NK-92 treated with Interleukin-12 subunit alpha and Interleukin-12 subunit beta, amount 100 ng/mL, for 24 hours (cell line): ENCODE data around the gene SNX9.
"Not testable (repeated sequence)": the region's sequence is repeated elsewhere in the genome, so short reads cannot be mapped to it uniquely, and the experiment has no call there.

Source experiments
- DNase-seq: peaks from one replicate; lab custom pipeline; 2025; lab: John Stamatoyannopoulos, UW

SNX9 gene

DNA sequence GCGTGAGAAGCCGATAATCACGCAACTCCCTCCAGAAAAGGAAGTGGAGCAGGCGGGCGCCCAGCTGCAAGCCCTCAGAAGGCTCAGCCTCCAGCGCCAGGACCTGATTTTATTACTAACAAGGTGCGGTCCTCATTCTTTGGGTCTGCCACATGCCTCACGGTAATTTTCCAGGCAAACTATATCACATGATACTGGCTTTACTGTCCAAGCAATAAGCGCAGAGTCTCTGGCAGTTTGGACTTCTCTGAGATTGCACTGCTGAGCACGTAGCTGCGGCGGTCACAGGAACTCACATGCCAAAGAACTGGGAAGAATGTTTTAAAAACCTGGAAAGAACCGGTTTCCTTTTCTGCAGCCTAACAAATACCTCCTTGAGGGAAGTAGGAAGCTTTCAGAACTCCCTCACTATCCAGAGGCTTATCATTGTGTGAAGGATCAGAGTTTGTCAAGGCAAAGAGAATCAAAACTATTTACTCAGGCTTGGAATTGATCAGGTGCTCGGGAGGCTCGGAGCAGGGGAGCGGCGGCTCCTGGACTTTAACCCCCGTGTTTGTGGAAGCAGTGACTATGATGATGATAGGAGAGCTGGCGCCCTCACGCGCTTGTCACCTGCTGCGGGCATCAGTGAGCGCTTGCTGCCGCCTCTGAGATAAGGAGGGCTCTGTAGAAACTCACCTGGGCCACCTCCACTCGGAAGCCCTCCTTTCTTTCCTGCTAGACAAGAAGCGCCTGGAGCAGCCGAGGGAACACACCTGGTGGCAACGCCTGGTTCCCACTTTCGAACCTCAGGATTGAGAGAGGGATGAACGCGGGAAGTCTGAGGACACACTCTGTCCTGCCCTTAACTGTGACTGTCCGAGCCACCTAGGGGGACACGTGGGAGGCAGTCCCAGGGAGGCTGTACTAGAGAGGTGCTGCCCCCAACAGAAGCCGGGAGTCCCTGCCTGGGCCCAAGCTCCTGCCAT is 131.4 kb downstream of the SNX9 start:
- DNase-seq = no peak

- no peak for DNase-seq
Measured at GRCh38 chr6:157955675-157956074, 132.6 kb downstream of the SNX9 start.

GRCh38 chr6:157956171-157956730 is 133.2 kb downstream of the SNX9 start:
- DNase-seq = no peak

DNA sequence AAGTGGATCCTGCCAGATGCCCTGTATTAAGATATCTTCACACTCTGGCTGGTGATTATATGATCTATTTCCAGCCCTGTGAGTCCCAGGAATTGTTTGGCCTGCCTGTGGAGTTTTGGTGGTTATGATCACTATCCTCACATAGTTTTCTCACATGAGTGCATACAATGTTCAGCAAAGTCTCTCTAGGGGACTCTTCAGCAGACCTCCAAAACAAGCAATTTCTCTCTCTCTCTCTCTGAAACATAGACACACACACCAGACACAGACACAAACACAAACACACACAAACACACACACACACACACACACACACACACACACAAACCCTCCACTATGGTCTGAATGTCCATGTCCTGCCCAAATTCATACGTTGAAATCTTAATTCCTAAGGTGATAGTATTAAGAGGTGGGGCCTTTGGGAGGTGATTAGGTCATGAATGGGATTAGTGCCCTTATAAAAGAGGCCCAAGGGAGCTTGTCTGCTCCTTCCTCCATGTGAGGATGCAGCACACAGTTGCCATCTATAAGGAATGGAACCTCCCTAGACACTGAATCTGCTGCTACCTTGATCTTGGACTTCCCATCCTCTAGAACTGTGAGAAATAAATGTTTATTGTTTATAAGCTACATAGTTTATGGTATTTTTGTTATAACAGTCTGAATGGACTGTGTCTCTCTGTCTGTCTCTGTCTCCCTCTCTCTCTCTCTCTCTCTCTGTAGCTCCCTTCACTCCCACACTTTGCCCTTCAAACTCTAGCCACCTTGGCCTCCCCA is 136.6 kb downstream of the SNX9 start:
- no peak for DNase-seq

DNA sequence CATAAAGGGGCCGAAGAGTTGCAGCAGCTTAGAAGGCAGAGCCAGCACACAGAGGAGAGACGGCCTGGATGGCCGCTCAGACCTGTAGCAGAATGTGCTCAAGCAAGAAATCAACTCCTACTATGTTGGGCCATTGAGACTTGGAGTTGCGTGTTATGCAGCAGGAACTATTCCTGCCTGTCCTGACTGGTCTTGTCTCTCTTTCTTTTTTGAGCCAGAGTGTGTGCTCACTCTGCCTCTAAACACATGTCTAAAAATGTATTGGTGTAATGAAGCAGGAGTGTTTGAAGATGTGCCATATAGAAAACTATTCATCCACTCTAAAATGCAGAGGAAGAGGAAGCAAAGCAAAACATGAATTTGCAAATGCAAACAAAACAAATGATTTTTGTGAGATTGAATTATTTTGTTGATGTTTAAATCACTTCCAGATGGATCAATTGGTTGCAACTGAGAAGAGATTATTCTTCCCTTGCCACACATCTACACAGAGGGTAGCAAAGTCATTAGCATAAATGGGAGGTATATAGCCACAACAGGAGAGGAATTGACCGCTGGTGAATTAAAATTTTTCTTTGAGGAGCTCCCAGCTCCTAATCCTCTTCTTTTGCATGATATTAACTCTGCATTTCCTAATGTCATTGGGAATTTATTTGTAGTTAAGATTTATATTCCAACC is 138.2 kb downstream of the SNX9 start:
- no peak for DNase-seq

- DNase-seq = no peak
Measured at GRCh38 chr6:157961832-157962575, 139.0 kb downstream of the SNX9 start.

DNA sequence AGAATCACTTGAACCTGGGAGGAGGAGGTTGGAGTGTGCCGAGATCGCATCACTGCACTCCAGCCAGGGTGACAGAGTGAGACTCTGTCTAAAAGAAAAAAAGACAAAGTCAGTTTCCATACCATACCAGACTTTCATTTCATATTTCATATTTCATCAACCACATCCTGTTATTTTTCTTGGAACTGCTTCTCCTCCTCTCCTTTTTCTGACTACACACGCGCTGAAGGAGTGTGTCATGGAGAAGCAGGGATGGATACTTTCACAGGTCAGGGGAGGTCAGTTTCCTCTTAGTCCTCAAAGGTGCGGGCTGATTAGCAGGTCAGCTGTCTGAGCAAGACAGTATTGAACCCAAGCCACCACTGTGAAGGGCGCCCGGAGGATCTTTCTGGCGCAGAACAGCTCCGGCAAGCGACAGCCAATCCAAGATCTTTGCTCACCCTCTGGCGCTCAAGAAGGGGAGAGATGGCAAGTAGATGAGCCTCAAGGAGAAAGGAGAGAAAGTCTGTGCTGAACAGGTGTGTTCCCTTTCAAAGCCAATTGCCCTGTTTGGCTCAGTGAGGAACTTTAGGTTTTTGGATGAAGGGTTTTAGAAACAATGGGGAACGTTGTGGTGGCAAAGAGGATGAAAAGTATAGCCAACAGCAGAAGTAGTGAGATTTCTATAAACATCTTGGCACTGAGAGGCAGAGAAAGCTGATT is 139.7 kb downstream of the SNX9 start:
- DNase-seq = no peak

DNA sequence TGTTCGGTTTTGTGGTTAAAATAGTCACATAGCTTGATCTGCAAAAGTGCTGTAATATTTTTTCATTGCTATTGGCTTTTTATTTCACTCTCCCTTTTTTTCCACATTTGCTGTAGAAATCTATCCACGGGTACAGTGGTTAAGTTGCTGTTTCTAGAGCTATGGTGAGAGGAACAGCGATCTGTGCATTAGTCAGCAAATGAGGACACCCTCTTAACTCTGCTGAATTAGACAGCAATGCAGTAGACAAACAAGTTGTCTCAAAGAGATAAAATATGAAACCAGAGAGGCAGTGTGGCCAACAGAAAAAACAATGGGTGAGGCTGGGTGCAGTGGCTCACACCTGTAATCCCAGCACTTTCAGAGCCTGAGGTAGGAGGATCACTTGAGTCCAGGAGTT is 141.1 kb downstream of the SNX9 start:
- DNase-seq = no peak

GRCh38 chr6:157965387-157965786 is 142.3 kb downstream of the SNX9 start:
- DNase-seq = no peak

DNA sequence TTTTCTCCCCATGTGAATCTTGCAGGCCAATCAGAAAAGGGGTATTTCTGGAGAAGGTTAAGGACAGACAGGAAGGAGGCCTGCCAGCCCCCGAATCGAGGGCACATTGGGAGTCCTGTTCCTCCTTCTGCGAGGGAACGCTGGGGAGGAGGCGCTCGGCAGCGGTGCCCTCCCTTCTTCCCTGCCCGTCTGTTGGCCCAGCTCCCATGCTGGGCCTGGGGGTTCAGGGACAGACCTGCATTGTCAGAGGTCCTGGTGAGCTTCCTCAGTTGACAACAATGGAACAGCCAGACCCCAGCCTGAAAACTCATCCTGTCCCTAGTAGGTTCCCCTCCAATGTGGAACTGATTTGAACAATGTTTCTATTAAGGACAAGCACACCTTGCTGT is 143.5 kb downstream of the SNX9 start:
- DNase-seq = no peak

- no peak for DNase-seq
Measured at GRCh38 chr6:157967020-157967419, 144.0 kb downstream of the SNX9 start.

DNA sequence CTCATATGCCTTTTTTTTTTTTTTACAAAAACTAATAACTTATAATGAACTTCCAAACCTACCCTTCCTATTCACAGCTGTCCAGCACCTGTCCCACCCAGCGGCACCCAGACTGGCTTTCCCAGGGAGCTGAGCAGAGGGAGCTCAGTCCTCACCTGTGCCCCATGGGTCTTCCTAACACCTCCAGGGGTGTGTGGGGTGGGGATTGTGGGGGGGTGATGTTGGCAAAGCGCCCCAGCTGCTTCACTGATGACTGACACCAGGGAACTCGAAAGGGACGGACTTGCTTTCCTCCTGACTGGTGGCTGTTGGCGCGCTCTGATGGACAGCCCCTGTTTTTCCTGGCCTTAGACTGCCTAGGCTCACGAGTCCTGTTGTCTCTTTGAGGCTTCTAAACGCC is 144.4 kb downstream of the SNX9 start:
- DNase-seq = no peak

GRCh38 chr6:157972177-157972576 is 149.1 kb downstream of the SNX9 start:
- DNase-seq = not testable (repeated sequence)

GRCh38 chr6:157974341-157974894 is 151.4 kb downstream of the SNX9 start:
- DNase-seq = no peak

- no peak for DNase-seq
Measured at GRCh38 chr6:157974967-157975366, 151.9 kb downstream of the SNX9 start.

- no peak for DNase-seq
Measured at GRCh38 chr6:157975456-157975855, 152.4 kb downstream of the SNX9 start.

- no peak for DNase-seq
Measured at GRCh38 chr6:157976345-157977175, 153.5 kb downstream of the SNX9 start.

- DNase-seq = no peak
Measured at GRCh38 chr6:157977176-157977804, 154.2 kb downstream of the SNX9 start.
